Fibroblast of lung (primary cell): Measurements from ENCODE around the gene H1-8. TPM values are rescaled to one million over a fixed set of nuclear protein-coding genes. Genes with fewer than 3 reads are reported as not detected.

Experiments used
- DNase-seq, 2 donors: peaks; one replicate each; pipeline versions ENCODE4 v3.0.0 to v3.0.0-alpha.2; 2010; ENCODE audit warnings: low read depth in 2 of 2
- H2AFZ ChIP-seq: 2 replicates; pipeline ENCODE4 v1.5.1; 2012; ENCODE audit warnings: low read length, control low read depth, inconsistent platforms
- H3K27ac ChIP-seq: 2 replicates; pipeline ENCODE4 v1.5.1; 2011; ENCODE audit warnings: low read length, control low read depth; ENCODE audit not compliant: insufficient read depth
- H3K27me3 ChIP-seq: 2 replicates; pipeline ENCODE4 v1.5.1; 2011; ENCODE audit warnings: mild to moderate bottlenecking, low read length; ENCODE audit not compliant: control insufficient read depth, insufficient read depth
- H3K36me3 ChIP-seq: 2 replicates; pipeline ENCODE4 v1.5.1; 2011; ENCODE audit warnings: low read length; ENCODE audit not compliant: control insufficient read depth, insufficient read depth
- H3K4me1 ChIP-seq: 2 replicates; pipeline ENCODE4 v1.5.1; 2011; ENCODE audit warnings: low read length; ENCODE audit not compliant: control insufficient read depth, insufficient read depth; ENCODE audit errors: extremely low read depth
- H3K4me2 ChIP-seq: 2 replicates; pipeline ENCODE4 v1.5.1; 2011; ENCODE audit warnings: low read length, control low read depth; ENCODE audit not compliant: insufficient read depth; ENCODE audit errors: extremely low read depth
- H3K4me3 ChIP-seq, 4 experiments: fragments of 200-600 bp in 1 of 4; sonication (generic) in 1 of 4; replicated peaks in 1 of 4; 2 replicates each; pipeline ENCODE4 v1.5.1; 2011 to 2016; ENCODE audit warnings: low read length in 4 of 4, low read depth in 3 of 4, mild to moderate bottlenecking in 3 of 4, control low read depth in 2 of 4, inconsistent platforms in 1 of 4, mixed read lengths in 1 of 4; ENCODE audit not compliant: insufficient read depth in 1 of 4; ENCODE audit errors: control extremely low read depth in 1 of 4
- H3K79me2 ChIP-seq: 2 replicates; pipeline ENCODE4 v1.5.1; 2012; ENCODE audit warnings: mild to moderate bottlenecking, low read length, inconsistent platforms; ENCODE audit not compliant: control insufficient read depth, insufficient read depth
- H3K9ac ChIP-seq: 2 replicates; pipeline ENCODE4 v1.5.1; 2011; ENCODE audit warnings: mild to moderate bottlenecking, low read length, control low read depth; ENCODE audit not compliant: insufficient read depth
- H3K9me3 ChIP-seq: 2 replicates; pipeline ENCODE4 v1.5.1; 2012; ENCODE audit warnings: low read depth, low read length; ENCODE audit not compliant: control insufficient read depth, insufficient read depth
- H4K20me1 ChIP-seq: 2 replicates; pipeline ENCODE4 v1.5.1; 2011; ENCODE audit warnings: low read length; ENCODE audit not compliant: control insufficient read depth, insufficient read depth; ENCODE audit errors: extremely low read depth
- EZH2 ChIP-seq: IDR thresholded peaks from 2 replicates; pipeline ENCODE4 v1.5.1; 2012; ENCODE audit warnings: low read length, control low read depth, mild to moderate bottlenecking; ENCODE audit errors: missing control alignments
- polyA plus RNA-seq, 2 donors: library from polyadenylated mRNA; depleted of rRNA in 1 of 2; stranded (reverse) in 1 of 2; unstranded in 1 of 2; fragments of >200 nt; gene quantifications; 2 replicates each; pipeline ENCODE4 v1.2.1, GENCODE V29; 2011 to 2012; ENCODE audit warnings: missing spikeins in 1 of 2
- total RNA-seq: library from RNA; depleted of rRNA; stranded (reverse); fragments of >200 nt; gene quantifications from 2 replicates; pipeline ENCODE4 v1.2.1, GENCODE V29; 2014
- TF ChIP-seq, protein P1 (sequence below), 2 donors: IDR thresholded peaks in 1 of 2; conservative IDR thresholded peaks in 1 of 2; 1 replicate in 1 of 2; 2 replicates in 1 of 2; pipeline ENCODE4 v1.5.1; 2011 to 2012; ENCODE audit warnings: low read length in 2 of 2, control low read depth in 1 of 2, inconsistent platforms in 1 of 2, low read depth in 1 of 2, mild to moderate bottlenecking in 1 of 2

H1-8 gene
- total and polyA plus RNA-seq, 2 donors (not counting 1 experiment from before 2014, with no cell fraction given): not detected

DNA sequence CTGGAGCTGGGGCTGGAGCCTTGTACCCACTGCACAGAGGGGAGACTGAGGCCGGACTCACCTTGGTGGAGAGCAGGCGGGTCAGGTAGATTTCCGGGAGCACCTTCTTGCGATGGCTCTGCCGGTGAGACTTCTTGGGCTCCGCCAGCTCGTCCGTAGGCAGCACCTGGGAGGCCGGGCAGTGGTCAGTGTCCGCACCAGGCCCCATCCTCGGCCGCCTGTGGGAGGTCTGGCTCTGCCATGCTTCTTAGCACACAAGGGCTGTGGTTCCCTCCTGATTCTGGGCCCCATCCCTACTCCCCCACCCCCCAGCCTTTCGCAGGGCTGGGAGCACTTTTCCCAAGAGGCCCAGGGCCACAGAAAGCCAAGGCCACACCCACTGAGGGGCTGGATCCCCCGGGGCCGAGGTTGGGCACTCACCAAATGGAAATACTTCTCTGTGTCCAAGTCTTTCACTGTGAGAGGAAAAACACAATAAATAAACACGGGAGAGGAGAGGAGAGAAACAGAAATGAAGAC, 17.4 kb downstream of the H1-8 start:
- Histone ChIP-seq H3K4me3 (peak overlapping the region; percentile 24 to 44 (median 34)), H3K9ac (peak overlapping the region; percentile 58), H3K79me2 (peaks cover 9% of the 10 kb centered on the region), H4K20me1 (no peaks in the 10 kb centered on the region), H3K9me3 (no peaks in the 10 kb centered on the region), H3K4me1 (peaks cover 42% of the 10 kb centered on the region), H3K4me2 (peak overlapping the region; percentile 81), H3K36me3 (peaks cover 41% of the 10 kb centered on the region), H3K27me3 (no peaks in the 10 kb centered on the region), H3K27ac (peak overlapping the region; percentile 70), H2AFZ (no peak overlapping the region)
- DNase-seq: peak; percentile 23 to 86
- TF ChIP-seq, protein P1, sequence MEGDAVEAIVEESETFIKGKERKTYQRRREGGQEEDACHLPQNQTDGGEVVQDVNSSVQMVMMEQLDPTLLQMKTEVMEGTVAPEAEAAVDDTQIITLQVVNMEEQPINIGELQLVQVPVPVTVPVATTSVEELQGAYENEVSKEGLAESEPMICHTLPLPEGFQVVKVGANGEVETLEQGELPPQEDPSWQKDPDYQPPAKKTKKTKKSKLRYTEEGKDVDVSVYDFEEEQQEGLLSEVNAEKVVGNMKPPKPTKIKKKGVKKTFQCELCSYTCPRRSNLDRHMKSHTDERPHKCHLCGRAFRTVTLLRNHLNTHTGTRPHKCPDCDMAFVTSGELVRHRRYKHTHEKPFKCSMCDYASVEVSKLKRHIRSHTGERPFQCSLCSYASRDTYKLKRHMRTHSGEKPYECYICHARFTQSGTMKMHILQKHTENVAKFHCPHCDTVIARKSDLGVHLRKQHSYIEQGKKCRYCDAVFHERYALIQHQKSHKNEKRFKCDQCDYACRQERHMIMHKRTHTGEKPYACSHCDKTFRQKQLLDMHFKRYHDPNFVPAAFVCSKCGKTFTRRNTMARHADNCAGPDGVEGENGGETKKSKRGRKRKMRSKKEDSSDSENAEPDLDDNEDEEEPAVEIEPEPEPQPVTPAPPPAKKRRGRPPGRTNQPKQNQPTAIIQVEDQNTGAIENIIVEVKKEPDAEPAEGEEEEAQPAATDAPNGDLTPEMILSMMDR (conservative IDR thresholded peaks at IDR 0.05 in 1 of 2, IDR thresholded peaks at IDR 0.05 in 1 of 2; ENCODE audit: low read depth in 1 of 2, low read length in 2 of 2): no peak
- no peak for TF ChIP-seq EZH2

DNA sequence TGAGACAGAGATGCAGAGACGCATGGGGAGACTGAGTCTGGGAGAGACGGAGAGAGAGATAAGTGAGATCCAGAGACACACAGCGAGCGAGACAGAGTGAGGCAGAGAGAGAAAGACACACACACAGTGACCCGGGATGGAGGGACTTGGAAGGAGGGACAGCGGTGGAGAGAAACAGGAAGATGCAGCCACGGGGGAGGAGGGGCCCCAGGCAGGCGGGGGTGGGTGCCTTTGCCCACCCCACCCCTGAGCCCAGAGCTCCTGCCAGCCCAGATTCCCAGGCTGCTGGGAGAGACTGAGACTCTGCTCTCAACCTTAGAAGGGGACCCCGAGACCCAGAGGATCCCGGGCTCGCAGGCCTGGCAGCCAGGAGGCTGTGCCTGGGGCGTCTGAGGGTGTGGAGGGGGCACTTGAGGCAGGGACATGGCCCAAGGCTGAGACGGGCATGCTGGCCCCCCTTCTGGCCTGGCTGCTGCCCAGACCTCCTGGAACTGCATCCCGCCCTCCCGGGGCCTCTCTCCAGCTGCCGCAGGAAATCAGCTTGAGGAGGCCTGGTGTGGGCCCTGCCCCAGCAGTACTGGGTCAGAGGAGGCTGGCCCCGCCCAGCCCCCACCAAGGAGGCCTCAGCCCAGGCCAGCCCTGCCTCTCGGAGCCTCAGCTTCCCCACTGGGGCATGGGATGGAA, 18.1 kb downstream of the H1-8 start:
- peak overlapping the region; percentile 70 for H3K27ac ChIP-seq
- H3K79me2 ChIP-seq: peaks cover 9% of the 10 kb centered on the region
- peaks cover 42% of the 10 kb centered on the region for H3K4me1 ChIP-seq
- H3K36me3 ChIP-seq: peaks cover 43% of the 10 kb centered on the region
- peak overlapping the region; percentile 58 for H3K9ac ChIP-seq
- peak overlapping the region; percentile 24 to 44 (median 34) for H3K4me3 ChIP-seq
- peak; percentile 74 to 93 for DNase-seq
- no peaks in the 10 kb centered on the region for H4K20me1 ChIP-seq
- no peaks in the 10 kb centered on the region for H3K9me3 ChIP-seq
- H3K27me3 ChIP-seq: no peaks in the 10 kb centered on the region
- peak overlapping the region; percentile 81 for H3K4me2 ChIP-seq
- TF ChIP-seq, protein P1 (conservative IDR thresholded peaks at IDR 0.05 in 1 of 2, IDR thresholded peaks at IDR 0.05 in 1 of 2; ENCODE audit: low read depth in 1 of 2, low read length in 2 of 2): no peak
- TF ChIP-seq EZH2: no peak
- H2AFZ ChIP-seq: peak overlapping the region; percentile 31

DNA sequence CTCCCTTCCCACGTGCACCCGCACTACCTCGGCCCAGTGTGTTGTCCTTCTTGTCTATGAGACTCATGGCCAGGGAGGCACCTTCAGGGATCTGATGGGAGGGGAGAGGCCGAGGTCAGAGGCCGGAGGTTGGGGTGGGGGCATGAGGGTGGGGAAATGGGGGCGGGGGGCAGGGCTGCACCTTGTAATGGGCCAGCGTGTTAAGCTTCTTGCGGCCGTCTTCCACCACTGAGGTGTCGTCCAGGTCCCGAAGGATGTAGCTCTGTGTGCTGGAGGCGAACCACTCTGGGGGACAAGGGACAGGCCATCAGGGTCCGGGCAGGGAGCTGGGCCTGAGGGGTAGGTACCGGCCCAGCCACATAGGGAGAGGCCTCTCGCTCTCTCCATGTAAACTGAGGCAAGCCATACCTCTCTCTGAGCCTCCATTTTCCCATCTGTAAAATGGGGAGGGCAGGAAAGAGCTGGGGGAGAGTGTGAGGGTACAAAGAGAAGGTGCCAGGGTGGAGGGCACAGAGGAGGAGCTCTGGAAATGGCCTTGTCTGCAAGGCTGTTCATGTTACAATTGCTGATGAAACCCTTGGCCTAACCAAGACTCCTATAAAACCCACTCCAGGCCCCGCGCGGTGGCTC, 18.8 kb downstream of the H1-8 start:
- H3K9ac ChIP-seq: peak overlapping the region; percentile 24
- H3K4me2 ChIP-seq: peak overlapping the region; percentile 81
- H2AFZ ChIP-seq: no peak overlapping the region

More for the DNA sequence above, 18.8 kb downstream of the H1-8 start:
- no peaks in the 10 kb centered on the region for H3K27me3 ChIP-seq
- H3K36me3 ChIP-seq: peaks cover 36% of the 10 kb centered on the region
- no peak for TF ChIP-seq EZH2
- TF ChIP-seq, protein P1 (conservative IDR thresholded peaks at IDR 0.05 in 1 of 2, IDR thresholded peaks at IDR 0.05 in 1 of 2; ENCODE audit: low read depth in 1 of 2, low read length in 2 of 2): no peak
- no peak overlapping the region for H3K4me3 ChIP-seq
- H3K4me1 ChIP-seq: peaks cover 42% of the 10 kb centered on the region
- no peaks in the 10 kb centered on the region for H4K20me1 ChIP-seq
- DNase-seq: no peak
- H3K9me3 ChIP-seq: no peaks in the 10 kb centered on the region
- peaks cover 9% of the 10 kb centered on the region for H3K79me2 ChIP-seq
- peak overlapping the region; percentile 70 for H3K27ac ChIP-seq
